Right lobe of liver (tissue), 4 donors: ENCODE measurements around the gene FSTL5.

Experiments
- CTCF ChIP-seq, 4 donors: fragments of 200-600 bp in 3 of 4; fragments of 450-650 bp in 1 of 4; IDR thresholded peaks; one replicate each; pipeline versions ENCODE4 v1.5.1 to v1.8.0; 2016 to 2022; ENCODE audit warnings: antibody characterized with exemption in 4 of 4, mild to moderate bottlenecking in 2 of 4
- POLR2A ChIP-seq: fragments of 450-650 bp; IDR thresholded peaks from one replicate; pipeline ENCODE4 v1.6.1; 2017; ENCODE audit warnings: antibody characterized with exemption, mild to moderate bottlenecking
- donor health status: DM: no; HTN: no; CAD: no.
- donor health status: DM: no; HTN: no; CAD: no.
- donor health status: DM: no; HTN: yes; CAD: no.

GRCh38 chr4:161382655-161383054, 781.1 kb downstream of the FSTL5 start:
- no peak for TF ChIP-seq POLR2A
- no peak for TF ChIP-seq CTCF (IDR thresholded peaks at IDR 0.05)
